NCI-H446 (cell line): ENCODE data around the gene NADK.
"Not testable (repeated sequence)": the region's sequence is repeated elsewhere in the genome, so short reads cannot be mapped to it uniquely, and the experiment has no call there.

Source experiments
- DNase-seq, 2 experiments: peaks; one replicate each; lab custom pipeline; 2025; lab: John Stamatoyannopoulos, UW

NADK gene

DNA sequence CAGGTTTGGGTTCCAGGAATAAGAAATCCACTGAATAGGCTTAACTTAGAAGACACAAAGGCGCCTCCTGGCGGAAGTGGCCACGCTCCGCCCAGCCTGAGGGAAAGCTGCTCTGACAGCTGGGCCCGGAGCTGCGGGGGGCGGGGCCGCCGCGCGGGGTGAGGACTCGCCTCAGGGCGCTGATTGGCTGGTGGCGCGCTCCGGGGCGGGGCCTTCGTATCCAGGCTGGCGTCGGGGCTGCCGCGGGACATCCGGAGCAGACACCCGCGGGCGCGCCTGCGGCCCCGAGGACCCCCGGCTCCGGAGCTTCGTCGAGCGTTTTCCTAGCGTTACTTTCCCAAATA is 31.7 kb downstream of the NADK start:
- DNase-seq, result not testable (repeated sequence)

DNA sequence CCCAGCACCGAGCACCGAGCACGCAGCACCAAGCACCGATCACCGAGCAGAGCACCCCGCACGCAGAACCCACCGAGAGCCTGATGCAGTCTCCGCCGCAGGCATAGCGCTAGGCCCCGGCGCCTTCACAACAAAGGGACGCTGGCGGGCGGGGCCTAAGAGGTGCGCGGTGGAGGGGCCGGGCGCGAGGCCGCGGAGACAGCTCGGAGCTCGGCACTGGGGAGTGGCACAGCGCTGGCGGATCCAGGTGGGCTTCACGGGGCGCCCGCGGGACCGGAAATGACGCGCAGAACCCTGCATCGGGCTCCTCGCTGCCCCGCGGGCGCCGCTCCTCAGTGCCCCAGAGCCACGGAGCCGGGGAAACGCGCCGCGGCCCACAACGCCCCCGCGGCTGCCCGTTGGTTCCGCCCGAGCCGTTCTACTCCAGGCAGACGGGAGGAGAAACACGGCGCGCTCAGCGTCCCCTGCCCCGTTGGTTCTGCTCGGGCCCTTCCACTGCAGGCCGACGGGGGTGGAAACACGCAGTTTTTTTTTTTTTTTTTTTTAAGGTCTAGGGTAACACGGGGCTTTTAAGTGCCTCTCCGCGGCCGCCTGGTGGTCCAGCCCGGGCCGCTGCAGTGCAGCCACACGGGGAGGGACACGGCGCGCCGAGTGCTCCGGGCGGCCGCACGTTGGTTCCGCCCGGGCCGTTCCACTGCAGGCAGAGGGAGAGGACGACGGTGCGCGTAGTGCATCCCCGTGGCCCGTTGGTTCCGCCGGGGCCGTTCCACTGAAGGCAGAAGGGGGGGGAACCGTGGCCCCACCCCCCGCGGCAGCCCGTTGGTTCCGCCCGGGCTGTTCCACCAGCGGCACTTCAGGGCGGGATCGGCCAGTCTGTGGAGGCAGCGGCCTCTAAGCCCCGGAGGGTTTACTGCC is 32.4 kb downstream of the NADK start:
- peak; percentile 70 to 75 for DNase-seq

DNA sequence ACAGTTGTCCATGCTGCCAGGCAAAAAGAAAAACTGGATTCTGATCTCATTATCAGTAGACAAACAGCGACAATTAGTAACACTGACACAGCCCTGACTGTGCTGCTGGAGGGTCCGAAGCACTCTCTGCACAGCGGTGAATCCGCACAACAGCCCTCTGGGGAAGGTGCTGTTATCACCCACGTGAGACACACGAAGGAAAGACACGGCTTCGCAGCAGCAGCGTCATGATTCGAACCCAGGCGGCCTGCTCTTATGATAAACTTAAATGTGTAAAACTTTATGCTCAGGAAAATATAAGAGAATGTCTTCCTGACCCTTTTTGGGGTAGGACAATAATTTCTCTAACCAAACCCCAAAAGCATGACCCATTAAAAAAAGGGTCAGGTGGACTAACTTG is 35.7 kb downstream of the NADK start:
- DNase-seq, result not testable (repeated sequence)

DNA sequence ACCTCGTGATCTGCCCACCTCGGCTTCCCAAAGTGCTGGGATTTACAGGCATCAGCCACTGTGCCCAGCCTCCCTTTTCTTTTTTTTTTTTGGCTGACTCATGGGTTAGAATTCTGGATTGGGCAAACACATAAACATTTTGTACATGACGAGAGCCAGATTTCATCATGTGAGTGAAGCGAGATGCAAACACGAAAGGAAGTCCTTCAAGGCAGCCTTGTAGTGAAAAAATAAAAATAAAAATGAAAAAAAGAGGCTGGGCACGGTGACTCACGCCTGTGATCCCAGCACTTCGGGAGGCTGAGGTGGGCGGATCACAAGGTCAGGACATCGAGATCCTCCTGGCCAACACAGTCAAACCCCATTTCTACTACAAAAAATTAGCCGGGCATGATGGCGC is 37.3 kb downstream of the NADK start:
- not testable (repeated sequence) for DNase-seq

DNA sequence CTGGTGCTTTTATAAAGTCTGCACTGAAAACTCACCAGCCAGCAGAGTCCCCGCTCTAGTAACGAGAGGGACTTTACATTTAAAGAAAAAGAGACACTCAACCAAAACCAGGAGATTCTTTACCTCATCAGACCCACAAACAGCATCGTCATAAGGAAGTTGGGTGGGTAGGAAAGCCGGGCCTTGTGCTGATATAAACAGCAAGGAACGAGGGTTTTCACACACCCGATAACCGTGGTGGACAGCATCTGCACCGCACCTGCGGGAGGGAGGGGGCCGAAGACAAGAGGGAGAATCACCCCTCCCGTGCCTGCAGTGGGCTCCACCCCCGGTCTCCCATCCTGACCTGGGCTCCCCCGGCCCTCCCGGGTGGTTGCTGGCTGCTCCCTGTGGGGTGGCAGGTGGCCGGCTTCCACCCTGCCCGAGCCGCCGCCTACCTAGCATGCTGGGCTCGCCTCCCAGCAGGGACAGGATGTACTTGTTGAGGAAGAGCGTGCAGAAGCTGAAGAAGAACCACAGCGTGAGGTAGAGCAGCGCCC is 39.4 kb downstream of the NADK start:
- not testable (repeated sequence) for DNase-seq

DNA sequence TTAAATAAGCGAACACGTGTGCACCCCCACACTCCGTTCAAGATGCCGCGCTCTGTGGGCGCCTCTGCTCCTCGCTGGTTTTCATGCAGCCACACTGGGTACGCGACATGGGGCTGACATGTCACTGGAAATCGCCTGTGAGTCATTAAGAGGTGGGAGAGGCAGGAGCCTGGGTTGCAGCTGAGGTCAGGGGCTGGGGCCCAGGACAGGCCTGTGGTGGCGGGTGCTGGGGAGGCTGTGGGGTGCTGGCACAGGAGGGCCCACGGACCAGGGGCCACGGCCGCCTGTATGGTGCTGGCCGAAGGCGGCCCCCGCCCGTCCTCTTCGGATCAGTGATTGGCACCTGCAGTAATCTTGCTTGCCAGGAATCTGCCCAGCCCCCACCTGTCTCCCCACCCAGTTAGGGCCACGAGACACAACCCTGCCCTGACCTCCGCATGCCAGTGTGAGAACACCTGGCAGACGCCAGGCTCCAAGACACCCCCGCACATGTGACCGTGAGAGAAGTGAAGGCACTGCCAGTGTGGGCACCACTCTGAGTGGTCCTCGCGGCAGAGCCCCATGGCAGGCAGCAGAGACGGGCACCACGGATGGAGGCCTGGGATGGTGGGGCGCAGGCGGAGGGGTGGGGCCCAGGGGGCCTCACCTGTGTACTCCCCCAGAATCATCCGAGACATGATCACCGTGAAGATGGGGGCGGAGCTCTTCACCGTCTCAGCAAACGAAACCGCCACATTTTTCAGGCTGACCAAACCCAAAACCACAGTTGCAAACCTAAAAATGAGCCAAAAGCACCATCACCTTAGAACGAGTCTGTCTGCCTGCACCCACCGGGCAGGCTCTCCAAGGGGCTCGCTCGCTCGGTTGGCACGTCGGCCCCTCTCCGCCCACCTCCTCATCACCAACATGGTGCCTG is 40.3 kb downstream of the NADK start:
- DNase-seq, result not testable (repeated sequence)

DNA sequence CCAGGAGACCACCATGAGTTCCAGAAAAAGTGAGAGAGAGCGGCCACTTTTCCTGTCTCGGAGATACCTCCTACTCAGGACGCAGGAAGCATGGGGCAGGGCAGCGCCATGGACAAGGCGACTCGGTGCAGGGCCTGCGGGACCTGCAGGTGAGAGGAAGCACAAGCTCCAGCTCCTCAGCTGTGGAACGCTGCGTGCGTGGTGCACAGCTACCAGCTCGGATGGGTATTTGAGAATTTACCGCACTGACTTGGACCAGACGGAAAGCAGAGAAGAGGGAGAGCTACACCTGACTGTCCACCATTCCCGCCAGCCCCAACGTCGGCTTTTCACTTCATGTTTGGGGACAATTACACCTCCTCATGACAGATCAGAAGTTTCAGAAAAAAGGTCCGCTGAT is 45.9 kb downstream of the NADK start:
- DNase-seq, result no peak

DNA sequence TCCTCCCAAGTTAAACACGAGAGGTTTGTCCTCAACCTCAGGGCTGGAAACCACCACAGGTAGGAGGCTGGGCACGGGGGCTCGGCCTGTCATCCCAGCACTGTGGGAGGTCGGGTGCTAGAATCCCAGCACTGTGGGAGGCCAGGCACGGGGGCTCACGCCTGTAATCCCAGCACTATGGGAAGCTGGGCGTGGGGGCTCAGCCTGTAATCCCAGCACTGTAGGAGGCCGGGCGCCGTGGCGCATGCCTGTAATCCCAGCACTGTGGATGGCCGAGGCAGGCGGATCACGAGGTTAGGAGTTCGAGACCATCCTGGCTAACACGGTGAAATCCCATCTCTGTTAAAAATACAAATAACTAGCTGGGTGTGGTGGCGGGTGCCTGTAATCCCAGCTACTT is 47.4 kb downstream of the NADK start:
- DNase-seq, result no peak

DNA sequence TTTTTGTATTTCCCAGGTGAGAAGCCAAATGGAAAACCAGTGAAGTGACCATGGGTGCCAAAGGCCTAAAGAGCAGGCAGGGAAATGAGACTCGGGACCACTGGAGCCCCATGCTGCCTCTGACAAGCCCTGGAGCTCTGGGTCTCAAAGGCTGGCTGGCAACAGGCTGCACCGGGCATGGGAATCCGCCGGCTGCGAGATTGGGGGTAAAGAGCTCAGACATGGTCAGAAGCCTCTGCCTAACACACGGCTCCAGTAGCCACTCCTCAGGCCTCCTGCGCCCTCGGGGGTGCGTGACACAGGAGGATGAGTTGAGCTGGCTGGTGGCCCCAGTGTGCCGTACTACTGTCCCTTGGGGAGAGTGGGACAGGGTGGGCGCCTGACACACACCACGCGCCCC is 48.0 kb downstream of the NADK start:
- not testable (repeated sequence) for DNase-seq

DNA sequence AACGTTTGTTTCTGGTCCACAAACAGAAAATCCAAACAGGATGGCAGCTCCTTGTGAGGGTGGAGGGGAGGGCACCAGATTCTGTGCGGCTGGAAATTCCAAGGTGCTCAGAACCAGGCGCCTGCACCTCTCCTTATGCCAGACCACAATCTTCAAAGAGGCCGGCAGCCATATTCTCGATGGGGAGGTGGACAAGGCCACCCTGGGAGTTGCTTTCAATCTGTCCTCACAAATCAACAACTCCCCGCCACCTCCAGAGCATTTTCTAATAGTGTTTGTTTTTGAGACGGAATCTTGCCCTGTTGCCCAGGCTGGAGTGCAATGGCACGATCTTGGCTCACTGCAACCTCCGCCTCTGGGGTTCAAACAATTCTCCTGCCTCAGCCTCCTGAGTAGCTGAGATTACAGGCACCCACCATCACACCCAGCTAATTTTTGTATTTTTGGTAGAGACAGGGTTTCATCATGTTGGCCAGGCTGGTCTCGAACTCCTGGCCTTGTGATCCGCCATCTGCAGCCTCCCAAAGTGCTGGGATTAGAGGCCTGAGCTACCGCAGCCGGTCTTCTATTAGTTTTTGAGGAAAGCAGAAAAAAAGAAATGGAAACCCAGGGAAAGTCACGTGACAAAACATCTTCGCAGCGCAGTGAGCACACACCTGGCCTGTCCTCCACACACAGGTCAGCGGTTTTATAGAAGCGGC is 49.0 kb downstream of the NADK start:
- not testable (repeated sequence) for DNase-seq

DNA sequence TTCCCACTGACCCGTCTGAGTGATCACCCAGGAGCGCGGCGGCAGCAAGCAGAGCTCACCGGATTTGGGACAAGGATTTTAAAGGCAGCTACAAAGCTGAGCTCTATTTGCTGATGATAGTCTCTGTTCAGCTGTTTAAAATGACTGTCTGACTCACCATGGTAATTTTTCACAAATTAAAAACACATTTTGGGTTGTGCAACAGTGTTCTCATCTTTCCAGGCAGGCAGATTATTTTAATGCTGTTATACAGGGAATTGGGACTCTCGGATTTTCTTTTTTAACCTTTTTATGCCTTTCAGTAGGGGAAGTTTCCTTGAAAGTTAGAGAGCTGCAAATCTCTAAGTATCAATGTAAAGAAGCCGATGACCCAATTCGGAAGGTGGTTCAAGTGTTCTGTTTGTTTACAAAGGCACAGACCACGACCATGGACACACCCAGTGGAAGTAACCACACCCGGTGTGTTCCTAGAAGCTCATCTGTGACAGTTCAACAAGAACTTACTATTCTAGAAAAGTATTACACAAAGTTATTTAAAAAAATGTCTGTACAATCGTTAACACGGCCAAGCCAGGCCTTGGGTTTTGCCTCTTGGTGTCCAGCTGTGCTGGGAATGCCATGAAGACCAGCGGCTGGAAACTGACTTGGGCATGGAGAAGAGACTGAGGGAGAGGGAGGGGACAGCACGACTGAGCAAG is 49.8 kb downstream of the NADK start:
- not testable (repeated sequence) for DNase-seq

DNA sequence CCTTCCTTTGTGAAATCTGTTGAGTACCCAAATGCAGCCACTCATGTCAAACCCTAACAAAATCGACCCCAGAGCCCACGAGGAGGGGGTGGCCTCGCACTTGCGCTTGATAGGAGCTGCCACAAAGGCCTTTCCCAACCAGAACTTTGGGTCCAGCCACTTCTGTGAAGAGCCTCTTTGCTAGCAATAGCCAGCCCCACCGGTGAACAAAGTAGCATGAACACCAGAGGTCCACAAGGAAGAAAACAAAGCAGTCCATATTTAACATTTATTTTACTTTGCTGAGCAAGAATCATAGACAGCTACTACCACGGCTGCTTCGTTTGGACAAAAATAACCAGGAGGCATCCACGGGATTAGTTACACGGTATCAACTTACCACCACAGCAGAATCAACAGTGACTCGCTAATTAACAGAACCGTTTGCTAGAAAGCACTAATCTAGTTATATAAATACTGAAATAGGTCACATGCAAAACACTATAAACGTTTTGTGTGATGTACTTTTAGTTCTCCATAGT is 51.1 kb downstream of the NADK start:
- not testable (repeated sequence) for DNase-seq

DNA sequence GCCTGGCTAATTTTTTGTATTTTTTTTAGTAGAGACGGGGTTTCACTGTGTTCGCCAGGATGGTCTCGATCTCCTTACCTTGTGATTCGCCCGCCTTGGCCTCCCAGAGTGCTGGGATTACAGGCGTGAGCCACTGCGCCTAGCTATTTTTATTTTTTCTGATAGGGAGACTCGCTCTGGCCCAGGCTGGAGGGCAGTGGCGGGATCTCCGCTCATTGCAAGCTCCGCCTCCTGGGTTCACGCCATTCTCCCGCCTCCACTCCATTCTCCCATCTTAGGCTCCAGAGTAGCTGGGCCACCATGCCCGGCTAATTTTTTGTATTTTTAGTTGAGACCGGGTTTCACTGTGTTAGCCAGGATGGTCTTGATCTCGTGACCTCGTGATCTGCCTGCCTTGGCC is 52.2 kb downstream of the NADK start:
- DNase-seq, result not testable (repeated sequence)

DNA sequence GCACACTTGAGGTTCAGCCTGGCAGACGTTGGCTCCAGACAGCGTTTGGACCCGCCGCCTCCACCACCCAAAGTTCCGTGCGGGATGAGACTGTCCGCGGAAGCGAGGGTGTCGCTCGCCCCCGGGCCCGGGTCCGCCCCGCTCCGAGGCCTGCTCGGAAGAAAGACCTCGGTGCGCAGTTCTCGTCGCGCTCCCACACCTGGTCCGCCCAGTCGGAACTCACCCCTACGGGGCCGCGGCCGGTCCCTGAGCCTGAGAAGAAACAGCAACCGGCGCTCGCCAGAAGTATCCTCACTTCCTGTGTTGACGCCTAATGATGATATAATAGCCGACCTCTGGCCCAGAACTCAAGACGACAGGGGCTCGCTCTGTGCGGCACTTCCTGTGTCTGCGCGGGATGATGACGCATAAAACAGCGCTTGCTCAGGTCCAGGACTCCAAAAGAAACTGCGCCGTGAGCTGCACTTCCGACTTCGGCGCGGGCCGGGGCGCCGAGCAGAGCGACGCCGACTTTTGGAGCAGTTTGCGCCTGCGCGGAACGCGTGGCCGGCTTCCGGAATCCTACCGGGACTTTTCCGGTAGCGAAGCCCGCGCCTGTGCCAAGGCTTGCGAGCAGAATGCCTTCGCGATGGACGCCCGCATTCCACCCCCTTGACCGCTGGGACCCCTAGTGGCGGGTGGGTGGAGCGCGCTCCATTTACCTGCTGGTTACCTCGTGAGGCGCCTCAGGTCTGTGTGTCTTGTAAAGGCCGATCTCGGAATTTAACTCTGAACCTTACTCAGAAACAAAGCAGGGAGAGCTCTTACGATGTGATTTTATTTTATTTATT is 54.0 kb downstream of the NADK start, which contains the start of gene CDK11A:
Gene CDK11A (minus strand): TSS at position 323 of the 830 bp plus-strand sequence. CDS start 1,539 bp downstream, outside the sequence.
- peak; percentile 99 to 100 for DNase-seq

DNA sequence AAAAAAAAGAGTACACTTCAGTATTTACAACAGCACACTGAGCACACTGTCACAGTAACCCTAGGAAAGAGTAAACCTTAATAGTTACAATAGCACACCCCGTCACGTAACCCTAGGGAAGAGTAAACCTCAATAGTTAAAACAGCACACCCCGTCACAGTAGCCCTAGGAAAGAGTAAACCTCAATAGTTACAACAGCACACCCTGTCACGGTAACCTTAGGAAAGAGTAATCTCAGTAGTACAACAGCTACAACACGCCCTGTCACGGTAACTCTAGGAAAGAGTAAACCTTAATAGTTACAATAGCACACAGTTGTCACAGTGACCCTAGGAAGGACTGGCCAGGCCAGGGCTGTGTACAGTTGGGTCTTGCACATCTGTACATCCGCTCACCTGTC is 57.1 kb downstream of the NADK start:
- DNase-seq, result no peak

DNA sequence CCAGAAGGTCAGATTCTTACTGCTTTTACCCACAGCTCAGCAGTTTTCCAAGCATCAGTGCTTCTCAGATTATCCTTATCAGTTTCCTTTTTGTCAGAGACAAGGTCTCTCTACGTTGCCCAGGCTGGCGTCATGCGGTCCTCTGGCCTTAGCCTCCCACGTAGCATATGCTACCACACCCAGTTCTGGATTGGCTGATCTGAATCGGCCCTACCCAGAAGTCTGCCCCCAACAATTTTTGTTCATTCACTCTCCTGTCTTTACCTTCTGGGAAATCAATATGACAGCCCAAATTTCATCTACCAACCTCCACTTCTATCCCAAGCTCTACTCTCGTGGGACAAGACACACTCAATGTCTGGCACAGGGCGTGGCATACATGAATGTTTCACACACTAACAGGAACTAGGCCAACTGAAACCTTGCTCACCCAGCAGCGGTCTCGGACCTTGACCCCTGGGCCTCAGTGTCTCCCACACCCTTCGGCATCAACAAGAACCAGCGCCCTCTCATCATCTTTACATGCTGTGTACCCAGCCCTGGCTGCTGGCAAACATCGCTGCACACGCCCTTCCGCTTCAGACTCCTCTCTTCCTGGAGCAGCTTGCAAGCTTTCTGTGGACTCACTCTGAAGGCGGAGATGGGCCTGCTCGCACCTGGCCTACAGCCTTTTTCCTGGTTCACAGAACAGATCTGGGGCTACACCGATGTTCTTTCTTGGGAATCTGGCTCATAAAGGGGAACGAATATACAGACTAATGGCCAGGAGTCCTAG is 63.0 kb downstream of the NADK start:
- DNase-seq, result not testable (repeated sequence)

DNA sequence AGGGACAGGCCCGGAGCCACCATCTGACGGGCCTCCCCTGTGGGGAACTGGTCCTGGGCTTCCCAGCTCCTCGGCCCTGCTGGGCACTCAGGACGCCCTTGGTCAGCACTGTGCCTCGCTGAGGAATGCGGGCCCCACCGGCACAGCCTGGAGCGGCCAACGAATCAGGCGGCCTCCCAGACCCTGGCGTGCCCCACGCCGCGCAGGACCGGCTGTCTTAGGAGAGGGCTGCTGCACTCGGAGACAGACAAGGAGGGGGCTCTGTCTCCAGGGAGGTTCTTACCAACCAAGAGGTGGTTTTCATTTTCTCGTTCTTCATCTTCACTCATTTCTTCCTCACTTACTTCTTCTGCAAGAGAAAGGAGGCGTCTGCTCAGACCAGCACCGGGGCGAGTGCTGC is 70.4 kb downstream of the NADK start:
- not testable (repeated sequence) for DNase-seq

DNA sequence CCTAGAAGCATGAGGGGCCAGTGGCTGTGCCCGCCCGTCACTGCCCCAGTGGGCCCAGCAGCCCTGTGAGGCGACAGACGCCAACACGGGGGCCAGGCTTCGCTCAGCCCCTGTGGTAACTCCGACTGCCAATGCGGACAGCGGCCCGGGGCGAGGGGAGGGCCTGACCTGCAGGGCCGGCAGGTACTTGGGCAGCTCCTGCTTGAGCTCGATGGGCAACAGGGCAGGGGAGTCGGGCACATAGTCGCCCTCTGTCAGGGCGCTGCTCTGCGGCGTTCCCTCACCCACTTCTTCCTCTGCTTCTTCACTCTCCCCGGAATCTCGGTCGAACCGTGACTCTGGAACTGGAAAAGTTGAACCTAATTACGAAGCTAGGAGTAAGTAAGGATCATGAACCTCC is 71.0 kb downstream of the NADK start:
- DNase-seq, result not testable (repeated sequence)

DNA sequence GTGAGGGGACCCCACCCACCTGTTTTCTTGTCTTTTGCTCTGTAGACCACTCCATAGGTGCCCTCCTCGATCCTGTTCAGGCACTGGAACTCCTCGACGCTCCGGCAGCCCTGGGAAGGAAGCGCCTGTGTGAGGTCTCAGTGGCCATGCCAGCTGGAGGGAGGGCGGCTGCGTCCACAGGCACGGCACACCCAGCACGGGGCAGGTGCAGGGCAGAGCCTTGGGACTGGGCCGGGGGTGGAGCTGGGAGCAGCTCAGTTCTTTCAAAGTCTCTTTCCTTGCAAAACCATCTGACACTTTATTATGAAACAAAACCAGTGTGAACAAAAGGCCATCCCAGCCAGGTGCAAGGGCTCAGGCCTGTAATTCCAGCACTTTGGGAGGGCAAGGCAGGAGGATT is 72.6 kb downstream of the NADK start:
- not testable (repeated sequence) for DNase-seq
